HCT116 (cell line): ENCODE measurements around the gene TCAP.

Source experiments
- CBX3 ChIP-seq: IDR thresholded peaks from 2 replicates; pipeline ENCODE4 v1.6.1; 2012; ENCODE audit warnings: low read depth
- CEBPB ChIP-seq: IDR thresholded peaks from 2 replicates; pipeline ENCODE4 v1.6.1; 2012; ENCODE audit warnings: low read depth
- EZH2 ChIP-seq: fragments of 200-600 bp; sonication (generic); IDR thresholded peaks from 2 replicates; pipeline ENCODE4 v1.6.1; 2017; ENCODE audit warnings: antibody characterized with exemption, mixed run types
- EZH2phosphoT487 ChIP-seq: fragments of 200-600 bp; IDR thresholded peaks from 2 replicates; pipeline ENCODE4 v1.6.1; 2018; ENCODE audit warnings: antibody characterized with exemption, borderline replicate concordance
- POLR2A ChIP-seq: IDR thresholded peaks from 2 replicates; pipeline ENCODE4 v1.7.0; 2011; ENCODE audit warnings: borderline replicate concordance; ENCODE audit not compliant: insufficient read depth, insufficient read length; ENCODE audit errors: extremely low read depth
- POLR2AphosphoS5 ChIP-seq: IDR thresholded peaks from 2 replicates; pipeline ENCODE4 v1.6.1; 2011; ENCODE audit warnings: mild to moderate bottlenecking, low read depth, low read length, moderate library complexity
- REST ChIP-seq: IDR thresholded peaks from 2 replicates; pipeline ENCODE4 v1.6.1; 2012; ENCODE audit warnings: low read depth
- SIN3A ChIP-seq: IDR thresholded peaks from 2 replicates; pipeline ENCODE4 v1.6.1; 2012; ENCODE audit warnings: low read depth
- YY1 ChIP-seq: IDR thresholded peaks from 2 replicates; pipeline ENCODE4 v1.6.1; 2011; ENCODE audit warnings: low read length, low read depth, moderate library complexity, mild to moderate bottlenecking; ENCODE audit not compliant: insufficient replicate concordance; ENCODE audit errors: extremely low read depth
- ZNF274 ChIP-seq: fragments of 200-500 bp; sonication (Bioruptor generic); IDR thresholded peaks from 2 replicates; pipeline ENCODE4 v1.6.1; 2014; ENCODE audit warnings: mild to moderate bottlenecking, low read depth, low read length, inconsistent platforms
- TF ChIP-seq, protein P1 (sequence below), 3 experiments: fragments of 200-600 bp in 1 of 3; sonication (generic) in 1 of 3; IDR thresholded peaks in 2 of 3; conservative IDR thresholded peaks in 1 of 3; 2 replicates each; pipeline ENCODE4 v1.5.1; 2012 to 2017; ENCODE audit warnings: low read depth in 2 of 3, low read length in 2 of 3, antibody characterized with exemption in 1 of 3, borderline replicate concordance in 1 of 3, control low read depth in 1 of 3, mild to moderate bottlenecking in 1 of 3, mixed read lengths in 1 of 3, mixed run types in 1 of 3, moderate library complexity in 1 of 3; ENCODE audit not compliant: insufficient read depth in 1 of 3
- TF ChIP-seq, protein P2 (sequence below): IDR thresholded peaks from 2 replicates; pipeline ENCODE4 v1.6.1; 2012

DNA sequence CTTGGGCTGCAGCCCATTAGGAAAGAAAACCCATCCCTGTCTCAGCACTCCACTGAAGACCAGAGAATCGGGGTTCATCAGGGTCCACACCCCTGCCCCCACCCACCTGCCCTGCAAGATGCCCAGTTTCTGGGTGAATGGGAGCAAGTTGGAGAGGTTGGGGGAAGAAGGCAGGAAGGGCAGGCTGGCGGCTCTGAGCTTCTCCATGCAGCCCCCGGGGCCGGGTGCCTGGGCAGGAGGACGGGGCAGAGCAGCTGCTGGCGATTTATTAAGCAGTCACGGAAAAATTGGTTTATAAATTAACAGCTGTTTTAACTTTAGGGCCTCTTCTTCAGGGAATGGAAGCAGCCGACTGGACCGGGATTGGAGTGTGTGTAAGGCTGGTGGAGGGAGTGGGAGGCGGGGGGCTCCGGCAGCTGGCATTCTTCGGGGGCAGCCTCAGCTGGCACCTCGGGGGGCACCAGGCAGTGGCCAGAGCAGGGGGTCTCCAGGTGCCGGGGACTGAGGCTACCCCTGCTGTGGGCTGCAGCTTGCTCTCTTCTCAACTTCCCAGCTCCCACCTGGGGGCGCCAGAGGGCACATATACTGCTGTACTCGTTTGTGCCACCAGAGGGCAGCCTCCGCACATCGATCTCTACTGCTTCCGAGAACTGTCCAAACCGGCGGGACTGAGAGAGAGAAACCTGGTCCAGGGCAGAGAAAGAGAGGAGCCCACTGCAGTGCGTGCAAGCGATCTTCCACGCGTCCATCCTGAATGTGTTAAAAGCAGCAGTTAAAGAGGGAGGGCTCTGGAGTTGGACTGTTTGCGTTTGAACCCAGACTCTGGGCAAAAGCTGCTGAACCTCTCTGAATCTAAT, 43.4 kb upstream of the TCAP start:
- TF ChIP-seq, protein P1, sequence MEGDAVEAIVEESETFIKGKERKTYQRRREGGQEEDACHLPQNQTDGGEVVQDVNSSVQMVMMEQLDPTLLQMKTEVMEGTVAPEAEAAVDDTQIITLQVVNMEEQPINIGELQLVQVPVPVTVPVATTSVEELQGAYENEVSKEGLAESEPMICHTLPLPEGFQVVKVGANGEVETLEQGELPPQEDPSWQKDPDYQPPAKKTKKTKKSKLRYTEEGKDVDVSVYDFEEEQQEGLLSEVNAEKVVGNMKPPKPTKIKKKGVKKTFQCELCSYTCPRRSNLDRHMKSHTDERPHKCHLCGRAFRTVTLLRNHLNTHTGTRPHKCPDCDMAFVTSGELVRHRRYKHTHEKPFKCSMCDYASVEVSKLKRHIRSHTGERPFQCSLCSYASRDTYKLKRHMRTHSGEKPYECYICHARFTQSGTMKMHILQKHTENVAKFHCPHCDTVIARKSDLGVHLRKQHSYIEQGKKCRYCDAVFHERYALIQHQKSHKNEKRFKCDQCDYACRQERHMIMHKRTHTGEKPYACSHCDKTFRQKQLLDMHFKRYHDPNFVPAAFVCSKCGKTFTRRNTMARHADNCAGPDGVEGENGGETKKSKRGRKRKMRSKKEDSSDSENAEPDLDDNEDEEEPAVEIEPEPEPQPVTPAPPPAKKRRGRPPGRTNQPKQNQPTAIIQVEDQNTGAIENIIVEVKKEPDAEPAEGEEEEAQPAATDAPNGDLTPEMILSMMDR (IDR thresholded peaks at IDR 0.05 in 2 of 3, conservative IDR thresholded peaks at IDR 0.05 in 1 of 3; ENCODE audit: borderline replicate concordance in 1 of 3, insufficient read depth in 1 of 3, low read depth in 2 of 3, low read length in 2 of 3), result peak; percentile 100
- no peak for TF ChIP-seq EZH2phosphoT487
- TF ChIP-seq POLR2A, result no peak
- no peak for TF ChIP-seq POLR2AphosphoS5
- TF ChIP-seq CEBPB, result no peak
- TF ChIP-seq ZNF274, result no peak
- no peak for TF ChIP-seq EZH2
- peak; percentile 39 for TF ChIP-seq YY1
- TF ChIP-seq CBX3, result no peak
- TF ChIP-seq, protein P2, sequence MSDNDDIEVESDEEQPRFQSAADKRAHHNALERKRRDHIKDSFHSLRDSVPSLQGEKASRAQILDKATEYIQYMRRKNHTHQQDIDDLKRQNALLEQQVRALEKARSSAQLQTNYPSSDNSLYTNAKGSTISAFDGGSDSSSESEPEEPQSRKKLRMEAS, result no peak
- no peak for TF ChIP-seq SIN3A
- no peak for TF ChIP-seq REST
